Measurements from ENCODE around the gene GNAQ.

The GNAQ gene

GRCh38 chr9:77832639-77833038 is 199.0 kb downstream of the GNAQ start:
- no peaks in the 10 kb centered on the region for H3K27me3 Mint-ChIP-seq (ENCODE audit: low read depth, poor library complexity)
- no peak overlapping the region for H3K27ac Mint-ChIP-seq
- H3K36me3 Mint-ChIP-seq (ENCODE audit: low read depth), result no peaks in the 10 kb centered on the region
- TF ChIP-seq CTCF (IDR thresholded peaks at IDR 0.05), result no peak
- H3K4me3 Mint-ChIP-seq, result no peak overlapping the region
- no peak for DNase-seq
- no peaks in the 10 kb centered on the region for H3K9me3 Mint-ChIP-seq
- H3K4me1 Mint-ChIP-seq, result no peaks in the 10 kb centered on the region

GRCh38 chr9:77831781-77832180 is 199.8 kb downstream of the GNAQ start:
- no peak for DNase-seq
- H3K27ac Mint-ChIP-seq, result no peak overlapping the region
- no peak for TF ChIP-seq CTCF (IDR thresholded peaks at IDR 0.05)

GRCh38 chr9:77830618-77831285 is 200.9 kb downstream of the GNAQ start:
- Mint-ChIP-seq H3K36me3 (ENCODE audit: low read depth) (no peaks in the 10 kb centered on the region), H3K4me1 (peaks cover 4% of the 10 kb centered on the region), H3K9me3 (no peaks in the 10 kb centered on the region), H3K27ac (no peak overlapping the region), H3K4me3 (no peak overlapping the region), H3K27me3 (ENCODE audit: low read depth, poor library complexity) (no peaks in the 10 kb centered on the region)
- DNase-seq, result no peak
- TF ChIP-seq CTCF (IDR thresholded peaks at IDR 0.05), result no peak

More at GRCh38 chr9:77831781-77832180, 199.8 kb downstream of the GNAQ start:
- Mint-ChIP-seq H3K9me3 (no peaks in the 10 kb centered on the region), H3K4me3 (no peak overlapping the region), H3K4me1 (peaks cover 4% of the 10 kb centered on the region), H3K27me3 (ENCODE audit: low read depth, poor library complexity) (no peaks in the 10 kb centered on the region), H3K36me3 (ENCODE audit: low read depth) (no peaks in the 10 kb centered on the region)

- DNase-seq, result no peak
- Mint-ChIP-seq H3K4me1 (peaks cover 10% of the 10 kb centered on the region), H3K27ac (no peak overlapping the region), H3K9me3 (no peaks in the 10 kb centered on the region), H3K27me3 (ENCODE audit: low read depth, poor library complexity) (no peaks in the 10 kb centered on the region), H3K4me3 (no peak overlapping the region), H3K36me3 (ENCODE audit: low read depth) (peaks cover 4% of the 10 kb centered on the region)
- no peak for TF ChIP-seq CTCF (IDR thresholded peaks at IDR 0.05)
These were observed 202.2 kb downstream of the GNAQ start for GRCh38 chr9:77829420-77829819.

GRCh38 chr9:77827104-77827784 is 204.4 kb downstream of the GNAQ start:
- Mint-ChIP-seq H3K4me1 (peaks cover 10% of the 10 kb centered on the region), H3K9me3 (no peaks in the 10 kb centered on the region), H3K36me3 (ENCODE audit: low read depth) (peaks cover 9% of the 10 kb centered on the region), H3K4me3 (no peak overlapping the region), H3K27ac (no peak overlapping the region), H3K27me3 (ENCODE audit: low read depth, poor library complexity) (no peaks in the 10 kb centered on the region)
- no peak for TF ChIP-seq CTCF (IDR thresholded peaks at IDR 0.05)
- DNase-seq, result no peak

GRCh38 chr9:77826621-77827020 is 205.0 kb downstream of the GNAQ start:
- Mint-ChIP-seq H3K36me3 (ENCODE audit: low read depth) (peaks cover 9% of the 10 kb centered on the region), H3K27me3 (ENCODE audit: low read depth, poor library complexity) (no peaks in the 10 kb centered on the region), H3K4me3 (no peak overlapping the region), H3K4me1 (peaks cover 10% of the 10 kb centered on the region), H3K9me3 (no peaks in the 10 kb centered on the region), H3K27ac (no peak overlapping the region)
- no peak for DNase-seq
- TF ChIP-seq CTCF (IDR thresholded peaks at IDR 0.05), result no peak
